NCI-H1436 treated with DMSO at 0.1 percent for 48 hours (cell line): ENCODE data around the gene CYGB.

Source experiments
- DNase-seq: peaks from one replicate; lab custom pipeline; 2025; lab: John Stamatoyannopoulos, UW

CYGB gene

DNA sequence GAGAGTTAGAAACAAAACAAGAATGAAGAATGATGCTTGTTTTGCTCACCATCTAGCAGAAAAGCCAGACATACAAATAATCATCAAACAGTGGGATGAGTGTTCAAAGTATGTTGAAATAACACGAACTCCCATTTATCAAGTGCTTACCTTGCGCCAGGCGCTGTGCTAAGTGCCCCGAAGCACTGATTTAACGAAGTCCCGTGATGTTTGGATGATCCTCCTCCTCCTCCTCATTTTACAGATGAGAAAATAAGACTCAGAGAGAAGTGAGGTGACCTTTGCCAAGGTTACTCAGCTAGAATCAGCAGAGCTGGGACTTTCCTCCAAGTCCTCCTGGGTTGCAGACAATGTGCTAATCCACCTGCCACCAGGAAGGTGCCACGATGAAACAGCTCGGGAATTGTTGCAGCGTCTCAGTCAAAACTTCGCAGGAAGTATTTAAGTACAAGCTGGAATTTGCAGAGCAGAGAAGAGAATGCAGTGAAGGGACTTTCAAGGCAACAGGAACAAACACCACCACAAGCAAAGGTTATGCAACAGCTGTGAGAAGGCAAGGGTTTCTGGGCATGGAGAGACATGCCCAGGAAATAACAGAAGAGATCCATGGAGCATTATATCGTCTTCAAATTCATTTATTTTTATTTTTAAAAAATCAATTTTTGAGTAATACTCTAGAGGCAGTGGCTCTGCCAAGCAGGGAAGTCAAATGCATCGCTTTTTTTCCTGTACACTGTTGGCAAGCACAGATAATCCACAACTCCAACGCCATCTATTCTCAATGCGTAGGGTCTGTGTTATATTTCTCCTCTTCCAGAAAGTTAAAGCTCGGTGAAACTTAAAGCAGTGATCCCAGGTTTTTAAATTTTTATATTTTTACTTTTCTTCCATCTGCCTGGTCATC, 13.5 kb upstream of the CYGB start:
- DNase-seq: no peak

DNA sequence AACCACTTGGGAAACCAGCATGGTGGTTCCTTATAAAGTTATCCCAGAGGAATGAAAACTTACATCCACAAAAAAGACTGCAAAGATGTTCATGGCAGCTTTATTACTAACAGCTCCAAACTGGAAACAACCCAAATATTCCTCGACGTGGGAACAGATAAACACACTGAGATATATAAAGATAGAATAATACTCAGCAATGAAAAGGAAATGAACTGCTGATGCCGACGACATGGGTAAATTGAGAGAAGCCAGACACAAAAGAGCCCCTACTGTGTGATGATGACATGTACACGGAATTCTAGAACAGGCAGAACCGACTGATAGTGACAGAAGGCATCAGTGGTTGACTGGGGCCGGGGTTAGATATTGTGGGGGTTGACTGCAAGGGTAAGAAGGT, 12.0 kb upstream of the CYGB start:
- DNase-seq: no peak

DNA sequence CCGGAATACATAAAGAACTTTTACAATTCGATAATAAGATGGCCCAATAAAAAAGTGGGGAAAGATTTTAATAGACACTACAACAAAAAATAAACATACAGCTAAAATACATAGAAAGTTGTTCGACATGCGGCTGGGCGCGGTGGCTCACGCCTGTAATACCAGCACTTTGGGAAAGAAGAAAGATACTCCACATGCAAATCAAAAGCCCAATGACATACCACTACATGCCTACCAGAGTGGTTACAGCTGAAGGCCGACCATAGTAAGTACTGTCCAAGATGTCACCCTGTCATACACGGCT, 11.7 kb upstream of the CYGB start:
- no peak for DNase-seq

DNA sequence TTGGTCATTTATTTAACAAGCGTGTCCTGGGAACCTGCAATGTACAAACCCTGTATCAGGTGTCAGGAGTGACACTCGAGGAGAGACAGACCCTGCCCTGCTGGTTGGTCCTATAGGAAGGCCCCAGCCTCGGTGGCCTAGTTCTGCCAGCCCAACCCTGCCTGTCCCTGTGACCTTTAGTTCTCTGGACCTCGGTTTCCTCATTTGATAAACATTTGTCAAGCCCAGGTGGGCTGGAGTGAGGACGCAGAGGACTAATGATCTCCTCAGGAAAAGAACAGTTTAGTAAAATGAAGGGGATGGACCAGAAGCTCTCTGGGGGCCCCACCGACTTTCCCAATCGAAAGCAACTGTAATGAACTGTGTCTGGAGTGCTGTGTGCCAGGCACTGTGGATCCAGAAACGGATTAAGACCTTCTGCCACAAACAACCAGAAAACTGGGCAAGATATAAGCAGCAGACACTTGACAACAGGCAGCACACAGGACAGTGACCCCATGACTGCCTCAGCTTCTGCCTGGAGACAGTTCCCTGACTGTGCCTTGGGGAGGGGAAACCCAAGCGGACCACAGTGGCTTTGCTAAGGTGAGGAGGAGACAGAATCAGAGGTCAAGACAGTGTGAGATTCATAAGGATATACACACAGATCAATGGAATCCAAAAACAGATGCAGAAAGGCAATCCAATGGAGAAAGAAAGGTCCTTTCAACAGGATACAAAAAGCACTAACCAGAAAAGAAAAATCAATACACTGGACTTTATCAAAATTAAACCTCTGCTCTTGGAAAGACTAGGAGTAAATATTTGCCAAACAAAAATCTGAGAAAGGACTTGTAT, 11.1 kb upstream of the CYGB start:
- no peak for DNase-seq

DNA sequence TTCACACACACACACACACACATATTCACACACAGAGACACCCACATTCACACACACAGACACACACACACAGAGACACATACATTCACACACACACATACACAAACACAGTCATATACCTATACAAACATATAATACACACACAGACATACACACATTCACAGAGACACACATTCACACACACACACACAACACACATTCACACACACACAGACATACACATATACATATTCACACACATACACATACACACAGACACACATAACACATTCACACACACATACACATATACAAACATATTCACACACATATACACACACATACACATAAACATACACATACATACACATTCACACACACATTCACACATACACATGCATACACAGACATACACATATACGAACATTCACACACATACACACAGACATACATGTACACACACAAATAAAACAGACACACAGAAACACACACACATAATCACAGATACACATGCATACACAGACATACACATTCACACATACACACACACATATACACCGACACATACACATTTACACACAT, 10.2 kb upstream of the CYGB start:
- no peak for DNase-seq

DNA sequence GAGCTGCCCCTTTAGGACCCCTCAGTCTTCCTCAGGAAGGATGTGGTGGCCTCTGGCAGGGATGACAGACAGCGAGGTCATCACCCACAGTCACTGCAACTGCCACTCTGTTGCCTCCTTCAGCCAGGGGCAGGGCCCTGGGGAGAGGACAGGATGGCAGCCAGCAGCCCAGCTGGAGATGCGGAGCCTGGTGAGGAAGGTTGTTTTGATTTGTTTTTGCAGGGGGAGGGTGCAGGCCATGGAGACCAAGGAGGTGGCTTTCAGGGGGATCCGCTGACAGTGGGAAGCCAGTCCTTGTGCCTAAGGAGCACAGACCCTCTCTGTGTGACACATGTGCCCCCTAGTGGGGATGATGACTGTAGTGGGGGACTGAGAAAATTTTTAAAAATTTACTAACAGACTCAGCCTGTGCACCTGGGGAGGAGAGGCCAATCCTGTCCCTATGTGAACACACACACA, 9.7 kb upstream of the CYGB start:
- peak; percentile 47 for DNase-seq

DNA sequence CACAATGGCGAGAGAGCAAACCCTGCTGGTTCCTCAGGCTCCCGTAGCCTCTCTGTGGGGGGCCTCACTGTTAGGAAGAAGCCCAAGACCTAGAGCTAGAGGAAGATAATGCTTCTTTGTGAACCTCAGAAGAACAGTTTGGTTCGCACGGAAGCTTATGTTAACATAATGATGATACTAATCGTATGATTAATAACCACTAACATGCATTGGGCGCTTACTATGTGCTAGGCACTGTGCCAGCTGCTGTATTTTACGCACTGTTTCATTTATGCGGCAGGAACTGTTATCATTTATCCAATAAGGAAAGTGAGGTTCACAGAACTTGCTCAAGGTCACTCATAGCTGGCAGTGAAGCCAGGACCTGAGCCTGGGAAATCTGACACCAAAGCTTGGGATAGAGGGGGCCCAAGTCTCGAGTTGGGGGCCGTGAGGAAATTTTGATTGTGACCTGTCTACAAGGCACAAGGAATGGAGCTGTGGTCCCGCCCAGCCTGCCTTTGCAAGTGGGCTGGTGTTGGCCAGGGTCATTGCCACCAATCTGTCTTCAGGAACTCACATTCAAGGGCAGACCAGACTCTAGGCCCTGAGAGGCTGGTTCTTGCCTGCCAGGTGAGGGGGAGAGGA, 9.2 kb upstream of the CYGB start:
- no peak for DNase-seq

DNA sequence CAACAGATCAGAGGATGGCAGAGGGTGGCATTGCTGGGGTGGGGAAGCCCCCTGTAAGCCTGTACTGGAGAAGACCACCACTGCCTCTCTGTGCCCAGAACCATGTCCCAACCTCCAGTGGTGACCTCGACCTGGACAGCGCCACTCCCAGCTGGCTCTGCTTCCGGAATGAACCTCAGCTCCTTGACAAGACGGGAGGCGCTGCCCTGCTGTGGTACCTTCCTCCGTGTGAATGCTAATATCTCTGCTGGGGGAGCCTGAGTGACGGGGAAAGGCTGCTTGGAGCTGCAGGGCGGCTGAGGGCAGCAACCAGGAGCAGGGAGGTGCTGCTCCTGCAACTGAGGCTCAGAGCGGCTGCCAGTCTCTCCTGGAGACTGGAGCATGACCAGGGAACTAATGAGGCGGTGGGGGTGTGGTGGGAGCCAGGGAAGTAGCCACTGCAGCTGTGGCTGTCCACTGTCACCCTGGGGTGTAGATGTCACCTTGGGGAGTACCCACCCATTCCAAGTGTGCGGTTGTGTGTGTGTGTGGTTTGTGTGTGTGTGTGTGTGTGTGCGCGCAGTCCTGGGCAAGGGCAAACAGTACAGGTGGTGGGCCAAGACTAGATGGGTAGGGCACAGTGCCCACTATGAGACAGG, 8.5 kb upstream of the CYGB start:
- no peak for DNase-seq

DNA sequence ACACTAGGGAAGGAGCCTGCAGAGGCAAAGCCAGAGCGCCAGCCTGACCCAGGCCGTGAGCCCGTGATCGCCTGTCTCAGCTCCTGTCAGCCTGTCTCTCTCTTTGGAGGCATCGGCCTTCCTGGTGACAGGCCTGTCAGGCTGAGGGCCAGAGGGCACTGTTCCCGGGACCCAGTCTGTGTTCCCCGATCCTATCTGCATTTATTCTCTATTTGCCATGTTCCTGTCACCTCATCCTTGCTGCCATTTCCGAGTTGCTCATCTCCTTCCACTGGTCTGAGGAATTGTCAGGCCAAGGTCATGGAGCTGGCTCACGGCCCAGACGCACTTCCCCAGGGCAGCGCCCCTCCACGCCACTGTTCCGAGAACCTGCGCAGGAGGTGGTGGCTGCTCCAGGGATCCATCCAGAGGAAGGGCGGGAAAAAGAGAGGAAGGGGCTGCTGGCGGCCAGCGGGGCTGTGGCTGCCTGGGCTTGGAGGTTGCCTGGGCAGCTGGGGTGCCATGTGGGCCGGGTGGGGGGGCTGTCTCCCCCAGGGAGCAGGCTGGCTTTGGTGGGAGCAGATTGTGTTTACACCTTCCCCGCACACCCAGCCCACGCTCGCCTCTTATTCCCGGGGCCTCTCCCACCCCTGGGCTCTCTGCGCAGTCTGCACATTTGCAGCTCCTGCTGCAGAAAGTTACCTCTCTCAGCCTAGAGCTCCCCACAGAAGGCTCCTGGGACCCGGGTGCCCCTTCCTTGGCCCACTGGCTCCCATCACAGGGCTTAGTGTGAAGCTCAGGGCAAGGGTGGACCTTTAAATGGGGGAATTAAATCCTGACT, 7.2 kb upstream of the CYGB start:
- no peak for DNase-seq

DNA sequence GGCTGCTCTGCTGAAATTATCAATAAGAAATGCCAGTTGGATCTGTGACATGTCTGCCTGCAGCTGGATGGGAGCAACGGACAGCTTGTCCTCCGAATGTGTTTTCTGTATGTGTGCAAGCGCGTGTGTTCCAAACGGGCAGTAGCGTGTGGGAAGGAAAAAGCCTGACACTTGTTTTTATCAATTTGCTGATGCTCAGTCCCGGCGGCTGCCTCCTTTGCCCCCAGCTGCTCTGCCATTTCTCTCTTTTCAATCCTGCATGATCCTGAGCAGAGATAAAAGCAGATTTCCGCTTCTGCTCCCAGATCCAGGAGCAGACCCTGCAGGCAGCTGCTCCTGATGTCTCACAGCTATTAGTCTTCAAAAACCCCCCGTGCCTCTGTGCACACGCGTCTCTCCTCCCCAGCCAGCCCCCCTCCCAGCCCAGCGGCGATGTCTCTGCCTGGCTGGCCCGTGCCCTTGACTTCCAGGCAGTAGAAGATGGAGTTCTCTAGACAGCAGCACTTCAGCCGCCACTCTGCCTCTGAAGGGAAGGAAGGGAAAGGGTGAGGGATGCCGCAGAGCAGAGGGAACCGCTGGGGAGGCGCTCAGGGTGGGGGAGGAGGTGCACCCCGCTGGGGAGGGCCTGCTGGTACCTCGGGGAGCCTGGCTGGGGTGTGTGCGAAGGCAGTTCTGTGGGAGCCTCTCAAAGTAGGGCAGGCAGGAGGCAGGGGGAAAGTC, 6.5 kb upstream of the CYGB start:
- no peak for DNase-seq

DNA sequence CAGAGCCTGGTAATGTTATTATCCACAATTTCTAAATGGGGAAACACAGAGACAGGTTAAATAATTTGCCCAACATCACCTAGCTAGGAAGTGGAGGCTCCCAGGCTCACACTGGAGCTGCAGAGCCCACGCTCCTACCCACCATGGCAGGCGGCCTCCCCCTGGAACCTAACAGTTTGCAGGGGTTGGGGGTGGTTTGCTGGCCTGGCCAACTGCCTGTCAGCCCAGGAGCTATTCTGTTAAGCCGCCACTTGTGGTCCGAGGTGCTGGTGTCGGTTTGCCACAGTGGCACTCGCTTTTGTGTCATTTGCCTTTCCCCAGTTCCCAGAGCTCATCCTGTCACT, 5.9 kb upstream of the CYGB start:
- DNase-seq: no peak

DNA sequence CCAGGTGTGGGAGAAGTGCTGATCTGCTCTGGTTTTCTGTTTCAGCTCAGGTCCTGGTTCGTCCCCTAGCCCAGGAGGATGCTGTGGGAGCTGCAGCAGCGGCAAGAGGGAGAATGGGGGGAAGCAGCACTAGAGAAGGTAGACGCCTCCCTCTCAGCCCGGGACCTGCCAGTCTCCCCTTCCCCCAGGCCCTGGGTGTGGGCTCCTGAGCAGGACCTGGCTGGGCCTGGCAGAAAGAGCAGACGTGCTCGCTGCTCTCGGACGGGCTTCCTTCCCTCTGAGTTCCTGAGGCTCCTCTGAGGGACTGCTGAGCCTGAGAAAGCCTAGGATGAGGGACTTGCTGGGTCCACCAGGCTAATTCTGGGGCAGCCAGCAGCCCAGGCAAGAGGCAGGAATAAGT, 5.5 kb upstream of the CYGB start:
- no peak for DNase-seq

DNA sequence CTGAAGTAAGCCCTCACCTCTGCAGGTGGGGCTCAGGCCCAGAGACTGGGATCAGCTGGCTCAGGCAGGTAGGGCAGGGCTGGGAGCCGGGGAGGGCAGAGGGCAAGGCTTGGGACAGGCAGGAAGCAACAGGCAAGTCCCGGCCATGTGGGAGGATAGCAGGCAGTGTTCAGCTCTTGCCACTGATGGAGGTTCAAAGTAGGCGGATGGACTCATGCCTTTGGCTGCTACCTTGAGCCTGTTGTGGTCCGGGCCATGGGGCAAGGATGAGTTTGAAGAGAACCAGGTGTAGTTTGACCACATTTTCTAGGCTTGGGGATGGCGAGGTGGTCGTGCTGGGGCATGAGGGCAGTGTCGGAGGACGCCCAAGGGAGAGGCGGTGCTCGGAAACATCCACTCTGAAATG, 5.1 kb upstream of the CYGB start:
- DNase-seq: no peak

DNA sequence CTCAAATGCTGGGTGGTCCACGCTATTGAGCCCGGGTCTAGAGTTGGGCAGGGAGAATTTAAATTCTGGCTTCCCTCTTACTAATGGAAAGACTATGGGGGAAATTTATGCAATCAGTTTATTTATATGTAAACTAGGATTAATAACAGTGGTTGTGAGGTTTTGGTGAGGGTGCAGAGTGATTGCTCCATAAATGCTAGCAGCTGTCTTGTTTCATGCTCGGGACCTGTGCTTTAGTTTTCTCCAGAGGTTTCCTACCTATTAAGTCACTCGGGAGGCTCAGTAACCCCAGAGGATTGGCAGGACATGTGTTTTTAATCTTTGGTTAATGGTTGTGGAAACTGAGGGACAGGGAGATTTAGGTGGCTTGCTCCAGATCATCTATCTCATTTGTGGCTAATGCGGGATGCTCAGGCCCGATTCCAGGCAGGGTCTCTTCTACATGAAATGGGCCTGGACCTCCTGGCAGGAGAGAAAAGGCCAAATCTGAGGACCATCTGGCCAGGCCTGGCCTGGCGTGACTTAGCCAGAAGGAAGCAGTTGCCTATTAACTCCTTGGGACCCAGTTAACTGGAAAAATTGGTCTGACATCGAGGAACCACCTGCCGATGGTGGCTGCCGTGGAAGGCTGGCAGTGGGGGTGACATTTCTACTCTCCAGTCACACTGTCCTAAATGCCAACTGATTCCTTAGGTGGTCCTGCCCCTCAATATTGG, 4.4 kb upstream of the CYGB start:
- no peak for DNase-seq

DNA sequence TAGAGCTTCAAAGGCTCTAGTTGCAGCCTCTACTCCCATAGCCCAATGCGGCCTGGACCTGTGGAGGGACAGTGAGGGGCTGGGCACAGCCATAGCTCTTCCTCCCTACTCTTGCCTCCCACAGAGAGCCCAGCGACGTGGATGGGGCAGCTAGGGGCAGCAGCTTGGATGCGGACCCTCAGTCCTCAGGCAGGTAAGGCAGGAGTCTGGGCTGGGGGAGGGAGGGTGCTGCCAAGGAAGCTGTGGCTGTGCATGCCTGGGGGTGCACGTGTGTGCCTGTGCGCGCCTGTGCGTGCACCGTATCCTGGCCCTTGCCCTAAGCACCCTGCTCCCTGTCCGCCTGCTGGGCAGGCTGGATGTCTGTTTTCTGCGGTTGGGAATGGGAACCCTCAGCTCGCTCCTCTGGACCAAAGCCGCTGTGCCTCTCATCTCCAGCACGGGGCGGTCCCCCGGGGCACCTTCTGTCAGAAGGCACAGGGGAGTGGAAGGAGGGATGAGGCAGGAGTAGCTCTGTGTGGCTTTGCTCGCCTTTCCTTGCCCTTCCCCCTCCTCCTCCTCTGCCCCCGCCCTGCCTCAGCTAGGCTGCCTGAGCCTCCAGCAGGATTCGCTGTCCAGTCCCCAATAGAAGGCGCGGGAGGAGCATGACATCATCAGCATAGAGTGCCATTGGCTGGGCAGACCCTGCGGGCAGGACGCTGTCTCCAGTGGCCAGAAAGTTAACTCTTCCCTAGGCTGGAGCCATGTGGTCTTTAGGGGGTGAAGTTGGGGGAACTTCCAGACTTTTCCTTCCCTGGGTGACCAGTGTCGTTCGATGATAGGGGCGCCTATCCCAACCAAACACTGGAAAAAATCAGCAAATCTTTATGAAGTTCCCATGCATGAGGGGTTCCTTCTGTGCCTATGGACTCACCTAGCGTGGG, 3.1 kb upstream of the CYGB start:
- peak; percentile 88 for DNase-seq

DNA sequence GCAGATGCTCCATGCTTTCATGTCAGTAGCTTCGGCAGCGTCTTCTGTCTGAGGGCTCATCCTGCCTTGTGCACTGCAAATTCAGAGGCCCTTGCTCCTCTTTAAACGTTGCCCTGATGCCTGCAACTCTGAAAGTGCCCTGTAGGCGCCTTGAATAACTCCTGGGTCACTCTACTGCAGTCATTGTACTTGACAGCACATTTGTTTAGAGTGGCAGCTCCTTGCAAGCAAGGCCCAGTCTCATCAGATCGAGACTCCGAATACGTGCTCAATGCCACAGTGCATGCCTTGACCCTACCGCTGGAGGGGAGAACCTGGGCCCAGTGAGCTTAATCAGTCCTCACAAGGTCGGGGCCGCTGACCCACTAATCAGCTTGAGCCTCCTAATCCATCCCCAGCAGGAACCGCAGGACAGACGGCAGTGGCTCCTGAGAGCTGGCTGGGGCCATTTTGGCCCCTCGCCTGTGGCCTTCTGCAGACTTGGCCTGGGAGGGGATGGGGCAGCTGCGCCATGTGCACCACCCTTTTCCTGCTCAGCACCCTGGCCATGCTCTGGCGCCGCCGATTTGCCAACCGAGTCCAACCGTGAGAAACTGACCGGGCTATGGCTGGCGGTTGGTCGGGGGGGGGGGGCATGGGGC, 2.2 kb upstream of the CYGB start, which contains the start of gene PRCD:
Gene PRCD (plus strand): TSS at position 414 of the 641 bp plus-strand sequence. CDS start 98 bp downstream, at position 512.
- DNase-seq: no peak

DNA sequence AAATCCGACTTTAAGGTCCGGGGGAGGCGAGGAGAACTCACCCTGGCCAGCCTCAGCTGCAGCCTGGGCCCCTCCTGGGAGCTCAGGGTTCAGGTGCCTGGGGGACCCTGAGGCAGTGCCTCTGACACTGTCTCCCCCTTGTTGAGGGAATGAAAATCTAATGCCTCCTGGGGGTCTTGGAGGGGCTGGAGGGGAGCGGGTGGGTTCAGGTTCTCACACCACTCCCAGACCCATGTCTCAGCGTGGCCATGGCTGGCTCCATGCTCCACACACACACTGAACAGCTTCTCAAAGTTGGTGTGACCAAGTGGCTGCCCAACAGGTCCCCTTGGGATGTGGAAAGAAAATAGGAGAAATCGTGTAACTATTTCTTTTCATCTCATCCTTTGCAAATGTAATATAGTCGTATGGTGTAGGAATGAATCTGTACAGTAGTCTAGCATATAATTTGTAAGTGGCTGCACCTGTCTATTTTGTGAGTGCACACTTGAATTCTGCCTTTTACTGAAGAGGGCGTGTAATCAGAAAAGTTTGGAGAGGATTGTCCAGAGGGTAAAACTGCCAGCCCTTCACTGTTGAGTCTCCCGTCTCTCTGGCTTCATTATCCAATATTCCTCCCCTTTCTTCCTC, 1.5 kb upstream of the CYGB start:
- no peak for DNase-seq
